HG03432 (cell line): ENCODE data around the gene PPP5C.
"Not testable (repeated sequence)": the region's sequence is repeated elsewhere in the genome, so short reads cannot be mapped to it uniquely, and the experiment has no call there.

Source experiments
- ATAC-seq: cut with Tn5 transposase; IDR thresholded peaks from one replicate; pipeline ENCODE4 v1.9.1; 2021; ENCODE audit warnings: mild to moderate bottlenecking, moderate library complexity; ENCODE audit not compliant: unreplicated experiment

The PPP5C gene

GRCh38 chr19:46364359-46364758 is 17.5 kb downstream of the PPP5C start:
- ATAC-seq, result no peak

- no peak for ATAC-seq
Observed at GRCh38 chr19:46365561-46365960, 18.7 kb downstream of the PPP5C start.

DNA sequence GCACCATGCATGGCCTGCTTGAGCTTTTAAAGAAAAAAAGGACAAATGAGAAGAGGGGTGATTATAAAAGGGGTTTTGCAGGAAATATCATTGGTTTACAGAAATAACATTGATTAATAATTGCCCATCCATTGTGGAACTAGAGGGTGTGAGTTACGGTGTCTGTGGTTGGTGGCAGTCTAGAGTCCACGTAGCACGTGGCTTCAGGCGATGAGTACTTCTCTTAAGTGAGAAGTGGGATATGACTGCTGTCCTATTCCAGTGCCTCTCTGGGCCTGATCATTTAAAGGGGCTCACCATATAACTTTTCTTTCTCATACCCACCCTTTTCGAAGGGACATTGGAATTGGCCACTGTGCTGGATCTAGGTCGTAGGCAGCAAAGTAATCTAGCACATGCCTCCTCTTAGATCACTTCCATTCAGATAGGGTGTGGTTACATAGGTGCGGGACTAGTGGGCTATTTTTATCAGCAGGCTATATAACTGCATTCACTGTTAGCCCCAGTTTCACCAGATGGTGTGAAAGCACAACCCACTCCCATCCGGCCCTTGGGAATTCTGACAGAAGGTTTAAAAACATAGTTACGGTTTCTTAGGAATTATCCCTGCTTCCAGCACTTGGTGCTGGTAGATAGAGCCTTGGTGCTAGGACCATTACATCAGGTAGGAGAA is 19.9 kb downstream of the PPP5C start:
- ATAC-seq, result no peak

DNA sequence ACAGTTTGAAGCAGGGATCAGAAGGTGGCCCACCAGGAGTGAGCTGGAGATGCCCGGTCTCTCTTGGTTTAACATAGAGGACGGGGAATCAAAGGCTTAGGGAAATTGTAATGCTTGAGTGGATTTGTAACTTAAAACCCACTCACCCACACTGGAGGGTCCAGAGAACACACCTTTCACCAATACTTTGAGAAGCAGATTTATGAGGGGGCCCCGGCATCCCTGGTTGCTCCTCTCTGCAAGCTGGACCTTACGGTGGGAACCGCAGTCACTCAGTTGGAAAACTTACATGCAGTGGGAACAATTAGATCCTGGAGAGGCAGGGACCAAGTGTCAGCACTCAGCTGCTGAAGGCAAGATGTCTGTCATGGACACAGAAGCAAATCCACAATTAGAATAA is 20.5 kb downstream of the PPP5C start:
- no peak for ATAC-seq

- no peak for ATAC-seq
Observed at GRCh38 chr19:46368116-46368515, 21.2 kb downstream of the PPP5C start.

GRCh38 chr19:46369817-46370216 is 22.9 kb downstream of the PPP5C start:
- ATAC-seq, result no peak

- no peak for ATAC-seq
Observed at GRCh38 chr19:46371371-46371901, 24.5 kb downstream of the PPP5C start.

- ATAC-seq, result no peak
Observed at GRCh38 chr19:46372901-46373490, 26.1 kb downstream of the PPP5C start.

DNA sequence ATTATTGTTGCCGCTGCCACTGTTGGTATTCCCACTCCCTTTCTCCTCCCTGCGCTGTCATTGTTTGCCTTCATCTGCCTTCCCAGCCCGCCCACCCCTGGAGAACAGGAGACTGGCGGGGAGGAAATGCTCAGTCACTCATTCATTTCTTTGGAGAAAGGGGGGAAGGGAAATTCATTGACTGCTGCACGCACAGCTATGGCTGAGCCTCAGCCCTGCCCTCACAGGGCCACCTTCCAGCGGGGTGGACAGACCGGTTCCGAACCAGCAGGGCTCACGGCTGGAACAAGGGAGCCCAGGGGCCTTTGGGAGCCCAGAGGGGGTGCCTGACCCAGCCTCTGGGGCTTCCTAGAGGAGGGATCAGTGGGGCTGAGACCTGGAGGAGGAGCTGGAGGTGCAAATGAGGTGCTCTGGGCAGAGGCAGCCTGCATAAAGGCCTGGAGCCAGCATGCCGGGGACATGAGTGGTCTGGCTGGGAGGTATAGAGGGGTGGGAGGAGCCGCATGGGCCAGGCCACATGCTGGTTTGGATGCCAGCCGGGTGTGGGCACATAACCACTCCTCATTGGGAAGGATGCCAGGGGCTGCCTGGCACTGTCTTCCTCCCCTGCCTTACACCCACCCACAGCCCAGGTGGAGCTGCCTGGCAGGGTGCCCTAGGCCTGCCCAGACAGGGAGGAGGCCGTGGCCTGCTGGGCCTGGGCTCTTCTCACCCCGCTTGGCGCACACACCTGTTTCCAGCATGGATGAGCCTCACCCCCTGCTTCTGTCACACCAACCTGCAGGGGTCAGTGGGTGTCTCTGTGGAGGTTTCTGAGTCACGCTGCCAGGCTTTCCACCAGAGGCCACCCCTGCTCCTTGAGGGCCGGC is 26.8 kb downstream of the PPP5C start:
- no peak for ATAC-seq

- no peak for ATAC-seq
Observed at GRCh38 chr19:46374536-46375475, 27.9 kb downstream of the PPP5C start.

GRCh38 chr19:46375476-46376067 is 28.7 kb downstream of the PPP5C start:
- not testable (repeated sequence) for ATAC-seq

GRCh38 chr19:46376241-46377153 is 29.6 kb downstream of the PPP5C start:
- ATAC-seq, result no peak

DNA sequence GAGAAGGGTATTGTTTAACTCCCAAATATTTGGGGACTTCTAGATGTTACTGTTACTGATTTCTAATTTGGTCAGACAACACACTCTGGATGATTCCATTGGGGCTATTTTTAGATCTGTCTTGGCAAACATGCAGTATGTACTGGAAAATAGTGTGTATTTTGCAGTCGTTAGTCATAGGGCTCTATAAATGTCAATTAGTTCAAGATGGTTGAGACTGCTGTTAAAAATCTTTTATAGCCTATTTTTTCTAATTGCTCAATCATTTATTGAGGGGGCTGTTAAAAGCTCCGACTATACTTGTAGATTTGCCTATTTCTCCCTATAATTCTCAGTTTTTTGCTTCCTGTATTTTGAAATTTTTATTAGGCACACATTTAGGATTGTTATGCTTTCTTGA is 31.4 kb downstream of the PPP5C start:
- ATAC-seq, result no peak

- ATAC-seq, result no peak
Observed at GRCh38 chr19:46380690-46381089, 33.8 kb downstream of the PPP5C start.

DNA sequence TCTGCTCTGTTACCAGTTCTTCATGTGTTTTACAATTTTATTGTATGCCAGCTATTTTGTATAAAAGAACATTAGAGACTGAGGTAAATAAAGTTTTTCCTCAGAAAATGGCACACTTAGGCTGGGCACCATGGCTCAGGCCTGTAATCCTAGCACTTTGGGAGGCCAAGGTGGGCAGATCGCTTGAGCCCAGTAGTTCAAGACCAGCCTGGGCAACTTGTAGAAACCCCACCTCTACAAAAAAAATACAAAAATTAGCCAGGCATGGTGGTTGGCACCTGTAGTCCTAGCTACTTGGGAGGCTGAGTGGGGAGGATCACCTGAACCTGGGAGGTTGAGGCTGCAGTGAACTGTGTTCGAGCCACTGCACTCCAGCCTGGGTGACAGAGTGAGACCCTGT is 34.5 kb downstream of the PPP5C start:
- ATAC-seq, result no peak

DNA sequence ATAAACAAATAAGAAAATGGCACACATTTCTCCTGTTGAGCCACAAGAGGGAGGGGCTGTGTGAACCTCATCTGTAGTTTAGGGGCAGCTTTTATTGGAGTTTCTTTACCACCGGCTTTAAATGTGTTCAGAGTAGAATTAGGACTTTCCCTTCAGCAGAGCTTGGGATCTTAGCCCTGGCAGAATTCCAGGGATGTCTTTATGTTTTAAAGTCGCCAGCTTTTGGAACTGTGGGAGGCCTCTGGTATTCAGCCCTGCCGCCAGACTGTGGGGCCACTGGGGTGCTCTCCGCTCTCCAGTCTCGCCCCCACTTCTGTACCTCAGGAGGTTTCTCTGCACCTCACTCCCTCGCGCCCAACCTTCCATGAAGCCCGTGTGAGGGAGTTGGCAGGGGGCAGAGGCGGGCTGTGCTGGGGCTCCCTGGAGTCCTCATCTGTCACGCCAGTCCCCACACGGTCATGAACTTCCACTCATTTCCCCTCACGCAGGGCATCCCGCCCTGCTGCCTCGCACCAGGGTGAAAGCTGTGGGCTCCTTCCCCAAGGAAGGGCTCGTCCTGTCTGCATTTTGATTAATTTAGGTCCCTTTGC is 35.0 kb downstream of the PPP5C start:
- no peak for ATAC-seq

DNA sequence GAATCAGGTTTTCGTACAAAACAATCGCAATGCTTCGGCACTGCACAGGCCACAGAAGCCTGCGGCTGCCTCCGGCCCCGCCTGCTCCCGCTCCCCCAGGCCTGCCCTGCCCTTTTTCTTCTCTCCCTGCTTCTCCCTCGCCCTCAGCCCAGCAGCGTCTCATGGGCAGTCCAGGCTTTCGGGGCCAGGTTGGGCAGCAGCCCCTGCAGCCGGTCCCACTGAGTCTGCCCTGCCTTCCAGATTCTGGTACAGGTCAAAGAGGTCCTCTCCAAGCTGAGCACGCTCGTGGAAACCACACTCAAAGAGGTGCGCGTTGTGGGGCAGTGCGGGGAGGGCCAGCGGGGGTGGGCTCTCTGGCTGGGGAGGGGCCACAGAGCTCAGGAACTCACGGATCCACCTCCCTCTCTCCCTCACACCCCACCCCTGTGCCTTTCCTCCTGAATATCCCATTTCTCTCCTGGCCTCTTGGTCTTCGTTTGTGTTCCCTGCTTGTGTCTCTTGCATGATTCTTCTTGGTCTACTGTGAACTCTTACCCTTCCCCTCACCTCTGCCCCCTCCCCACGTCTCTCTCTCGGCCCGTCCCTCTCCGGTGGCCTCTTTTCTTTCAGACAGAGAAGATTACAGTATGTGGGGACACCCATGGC is 36.4 kb downstream of the PPP5C start:
- no peak for ATAC-seq

DNA sequence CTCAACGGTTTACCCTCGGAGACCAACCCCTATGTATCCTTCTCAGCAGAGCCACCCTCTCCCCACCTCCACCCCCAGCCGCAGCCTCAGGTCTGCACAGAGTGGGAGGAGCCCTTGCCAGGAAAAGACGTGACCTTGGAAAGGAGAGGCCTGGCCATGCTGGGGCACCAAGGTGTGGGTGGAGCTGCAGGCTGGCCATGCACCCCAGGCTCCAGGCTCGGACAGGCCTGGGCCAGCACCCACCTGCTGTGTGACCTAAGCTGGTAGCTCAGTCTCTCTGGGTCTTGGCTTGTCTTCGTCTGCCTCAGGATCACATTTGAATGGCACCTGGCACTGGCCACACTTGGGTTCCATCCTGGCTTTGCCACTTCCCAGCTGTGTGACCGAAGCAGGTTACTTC is 37.0 kb downstream of the PPP5C start:
- ATAC-seq, result no peak
